Measurements from ENCODE around the gene GARNL3.

DNA sequence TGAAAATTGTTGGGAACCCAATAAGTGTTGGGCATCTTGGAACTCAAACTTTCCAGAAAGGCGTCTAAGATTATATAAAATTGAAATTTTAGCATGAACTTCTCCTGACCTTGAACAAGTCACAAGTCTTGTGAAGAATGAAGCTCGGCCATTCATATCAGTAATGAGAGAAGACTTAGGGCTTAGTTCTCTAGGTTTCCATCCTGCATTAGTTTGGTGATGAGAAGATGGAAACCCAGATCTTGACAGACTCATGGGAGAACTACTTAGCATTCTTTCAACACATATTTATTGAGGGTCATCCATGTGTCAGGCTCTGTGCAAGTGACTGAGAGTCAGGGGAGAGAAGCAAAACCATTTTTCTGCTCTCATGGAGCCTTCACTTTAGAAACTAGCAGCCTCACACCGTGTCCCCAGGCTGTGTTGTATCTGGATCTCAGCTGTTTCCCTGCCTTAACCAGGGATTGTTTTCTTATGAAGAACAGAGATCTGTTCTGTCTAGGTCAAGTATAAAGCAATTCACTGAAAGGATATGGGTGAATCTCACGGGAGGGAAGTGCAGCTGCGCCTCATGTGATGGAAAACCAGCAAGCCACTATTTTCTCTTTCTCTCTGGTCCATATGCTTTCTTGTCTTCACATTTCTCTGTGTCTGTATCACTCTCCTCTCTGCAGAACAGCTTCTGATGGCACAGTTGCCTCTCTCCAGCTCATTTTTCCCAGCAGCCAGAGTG lies 3.4 kb downstream of the GARNL3 start:
- TF ChIP-seq, protein P1, sequence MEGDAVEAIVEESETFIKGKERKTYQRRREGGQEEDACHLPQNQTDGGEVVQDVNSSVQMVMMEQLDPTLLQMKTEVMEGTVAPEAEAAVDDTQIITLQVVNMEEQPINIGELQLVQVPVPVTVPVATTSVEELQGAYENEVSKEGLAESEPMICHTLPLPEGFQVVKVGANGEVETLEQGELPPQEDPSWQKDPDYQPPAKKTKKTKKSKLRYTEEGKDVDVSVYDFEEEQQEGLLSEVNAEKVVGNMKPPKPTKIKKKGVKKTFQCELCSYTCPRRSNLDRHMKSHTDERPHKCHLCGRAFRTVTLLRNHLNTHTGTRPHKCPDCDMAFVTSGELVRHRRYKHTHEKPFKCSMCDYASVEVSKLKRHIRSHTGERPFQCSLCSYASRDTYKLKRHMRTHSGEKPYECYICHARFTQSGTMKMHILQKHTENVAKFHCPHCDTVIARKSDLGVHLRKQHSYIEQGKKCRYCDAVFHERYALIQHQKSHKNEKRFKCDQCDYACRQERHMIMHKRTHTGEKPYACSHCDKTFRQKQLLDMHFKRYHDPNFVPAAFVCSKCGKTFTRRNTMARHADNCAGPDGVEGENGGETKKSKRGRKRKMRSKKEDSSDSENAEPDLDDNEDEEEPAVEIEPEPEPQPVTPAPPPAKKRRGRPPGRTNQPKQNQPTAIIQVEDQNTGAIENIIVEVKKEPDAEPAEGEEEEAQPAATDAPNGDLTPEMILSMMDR (IDR thresholded peaks at IDR 0.05): no peak
- no peak for TF ChIP-seq POLR2A (IDR thresholded peaks at IDR 0.05)

Measured in gastroesophageal sphincter (tissue), 3 donors.